HepG2 (cell line): ENCODE data around the gene KLF13.

Experiments used
- HDAC2 ChIP-seq: sonication (generic); formaldehyde crosslinking; IDR thresholded peaks from 2 replicates; pipeline ENCODE4 v1.4.0; 2020; ENCODE audit warnings: missing genetic modification reagents
- MAX ChIP-seq: IDR thresholded peaks from 2 replicates; pipeline ENCODE4 v1.6.1; 2012; ENCODE audit warnings: inconsistent platforms
- MTA3 ChIP-seq: sonication (generic); formaldehyde crosslinking; IDR thresholded peaks from 2 replicates; pipeline ENCODE4 v1.4.0; 2020; ENCODE audit warnings: missing genetic modification reagents

- TF ChIP-seq HDAC2 (CRISPR knock-in tag) (no peak), MTA3 (CRISPR knock-in tag) (no peak), MAX (no peak)
Measured at GRCh38 chr15:31377030-31377429, 50.4 kb downstream of the KLF13 start.
